ENCODE data around the gene NPL. TPM values are rescaled to one million over a fixed set of nuclear protein-coding genes. Genes with fewer than 3 reads are reported as not detected.

The NPL gene
- total RNA-seq, 4 donors from 2014 or later: 11.0 to 21.8 (median 16.8) TPM

- Histone ChIP-seq H3K4me1 (peaks cover 7% of the 10 kb centered on the region), H3K36me3 (peaks cover 41% of the 10 kb centered on the region), H3K27ac (no peak overlapping the region), H3K4me3 (no peak overlapping the region), H3K27me3 (no peaks in the 10 kb centered on the region), H3K9me3 (no peaks in the 10 kb centered on the region)
- DNase-seq (ENCODE audit: low spot score in 2 of 2): no peak
- 88% methylated on average over 3 of the region's 3 CpGs for WGBS
- TF ChIP-seq EP300 (IDR thresholded peaks at IDR 0.05) (no peak), POLR2AphosphoS5 (IDR thresholded peaks at IDR 0.05) (no peak), POLR2A (IDR thresholded peaks at IDR 0.05) (no peak), CTCF (IDR thresholded peaks at IDR 0.05) (no peak)
Measured at GRCh38 chr1:182807907-182808306, 18.3 kb downstream of the NPL start.

GRCh38 chr1:182809414-182809957, 19.9 kb downstream of the NPL start:
- H3K27ac ChIP-seq: no peak overlapping the region
- H3K36me3 ChIP-seq: peaks cover 48% of the 10 kb centered on the region
- TF ChIP-seq EP300 (IDR thresholded peaks at IDR 0.05): no peak
- no peak for TF ChIP-seq POLR2AphosphoS5 (IDR thresholded peaks at IDR 0.05)
- no peak for TF ChIP-seq POLR2A (IDR thresholded peaks at IDR 0.05)
- TF ChIP-seq CTCF (IDR thresholded peaks at IDR 0.05): no peak
- no peak for DNase-seq (ENCODE audit: low spot score in 2 of 2)
- 61% methylated on average over 3 of the region's 3 CpGs for WGBS
- no peak overlapping the region for H3K4me3 ChIP-seq
- no peaks in the 10 kb centered on the region for H3K4me1 ChIP-seq
- H3K9me3 ChIP-seq: no peaks in the 10 kb centered on the region
- H3K27me3 ChIP-seq: no peaks in the 10 kb centered on the region

- H3K4me1 ChIP-seq: no peaks in the 10 kb centered on the region
- no peaks in the 10 kb centered on the region for H3K27me3 ChIP-seq
- no peaks in the 10 kb centered on the region for H3K9me3 ChIP-seq
- no peak for DNase-seq (ENCODE audit: low spot score in 2 of 2)
- TF ChIP-seq CTCF (IDR thresholded peaks at IDR 0.05) (no peak), POLR2A (IDR thresholded peaks at IDR 0.05) (no peak), EP300 (IDR thresholded peaks at IDR 0.05) (no peak), POLR2AphosphoS5 (IDR thresholded peaks at IDR 0.05) (no peak)
- H3K4me3 ChIP-seq: no peak overlapping the region
- WGBS: 89% methylated on average over 4 of the region's 4 CpGs
- peaks cover 48% of the 10 kb centered on the region for H3K36me3 ChIP-seq
- H3K27ac ChIP-seq: no peak overlapping the region
Measured at GRCh38 chr1:182811975-182812722, 22.6 kb downstream of the NPL start.

- 93% methylated on average over 2 of the region's 2 CpGs for WGBS
- H3K36me3 ChIP-seq: peaks cover 74% of the 10 kb centered on the region
- no peak overlapping the region for H3K27ac ChIP-seq
Measured at GRCh38 chr1:182816863-182817262, 27.3 kb downstream of the NPL start.

More at GRCh38 chr1:182816863-182817262, 27.3 kb downstream of the NPL start:
- Histone ChIP-seq H3K9me3 (no peaks in the 10 kb centered on the region), H3K27me3 (no peaks in the 10 kb centered on the region), H3K4me1 (no peaks in the 10 kb centered on the region), H3K4me3 (no peak overlapping the region)
- no peak for TF ChIP-seq CTCF (IDR thresholded peaks at IDR 0.05)
- TF ChIP-seq POLR2A (IDR thresholded peaks at IDR 0.05): no peak
- TF ChIP-seq POLR2AphosphoS5 (IDR thresholded peaks at IDR 0.05): no peak
- TF ChIP-seq EP300 (IDR thresholded peaks at IDR 0.05): no peak
- no peak for DNase-seq (ENCODE audit: low spot score in 2 of 2)
